Mesenteric fat pad (tissue), 1 donor: ENCODE measurements around the gene SYT14. TPM values are rescaled to one million over a fixed set of nuclear protein-coding genes. Genes with fewer than 3 reads are reported as not detected.

ENCODE experiments used
- DNase-seq: peaks from one replicate; pipeline ENCODE4 v3.0.0-alpha.2; 2020; ENCODE audit warnings: low spot score
- total RNA-seq: library from RNA; stranded (reverse); fragmentation: NEBNext Ultra II Directional; extraction: Animal tissue kit (Norgen Biotek cat#: 25700); gene quantifications from one replicate; pipeline ENCODE4 v1.2.1, GENCODE V29; 2021
- donor health status: DM: yes; HTN: yes; CAD: no.

Gene SYT14
- total RNA-seq, 1 donor from 2014 or later = not detected

DNA sequence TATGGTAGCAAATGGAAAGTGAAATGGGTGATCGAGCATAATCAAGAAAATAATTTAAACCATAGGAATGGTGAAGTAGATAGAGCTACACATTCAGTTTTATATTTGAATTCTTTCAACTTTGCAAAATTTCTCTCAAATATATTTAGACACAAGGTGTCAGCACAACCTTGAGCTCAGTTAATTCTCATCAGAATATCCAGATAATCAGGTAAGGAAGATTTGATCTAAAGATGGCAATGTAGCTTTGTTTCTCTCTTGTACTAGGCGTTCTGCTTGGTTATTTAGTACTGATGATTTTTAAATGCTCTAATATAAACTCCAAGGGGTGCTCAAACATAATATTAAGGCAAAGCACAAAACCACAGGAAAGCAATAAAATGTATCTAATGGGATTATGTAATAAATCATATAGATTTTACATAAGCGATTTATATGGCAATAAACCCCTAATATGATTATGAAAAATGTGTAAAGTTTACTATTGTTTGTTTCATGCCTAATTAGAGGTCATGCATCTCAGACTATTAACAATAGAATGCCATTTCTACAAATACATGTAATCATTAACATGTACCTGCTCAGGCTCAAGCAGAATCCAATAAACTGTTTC lies 262.2 kb downstream of the SYT14 start:
- DNase-seq = no peak

DNA sequence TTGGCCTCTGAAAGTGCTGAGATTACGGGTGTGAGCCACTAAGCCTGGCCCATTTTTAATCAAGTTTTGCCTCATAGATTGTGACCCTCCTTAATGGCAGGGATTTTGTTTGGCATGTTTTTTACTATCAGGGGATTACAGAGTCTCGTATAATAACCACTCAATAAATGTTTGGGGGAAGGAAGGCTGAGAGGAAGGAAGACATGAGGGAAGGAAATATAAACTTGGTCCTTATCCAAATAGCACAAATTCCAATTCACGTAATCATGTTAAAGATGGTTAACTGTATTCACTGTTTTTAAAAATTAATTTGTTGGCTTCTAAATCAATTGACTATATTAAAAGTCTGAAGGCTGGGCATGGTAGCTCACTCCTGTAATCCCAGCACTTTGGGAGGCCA lies 263.7 kb downstream of the SYT14 start:
- DNase-seq = no peak

DNA sequence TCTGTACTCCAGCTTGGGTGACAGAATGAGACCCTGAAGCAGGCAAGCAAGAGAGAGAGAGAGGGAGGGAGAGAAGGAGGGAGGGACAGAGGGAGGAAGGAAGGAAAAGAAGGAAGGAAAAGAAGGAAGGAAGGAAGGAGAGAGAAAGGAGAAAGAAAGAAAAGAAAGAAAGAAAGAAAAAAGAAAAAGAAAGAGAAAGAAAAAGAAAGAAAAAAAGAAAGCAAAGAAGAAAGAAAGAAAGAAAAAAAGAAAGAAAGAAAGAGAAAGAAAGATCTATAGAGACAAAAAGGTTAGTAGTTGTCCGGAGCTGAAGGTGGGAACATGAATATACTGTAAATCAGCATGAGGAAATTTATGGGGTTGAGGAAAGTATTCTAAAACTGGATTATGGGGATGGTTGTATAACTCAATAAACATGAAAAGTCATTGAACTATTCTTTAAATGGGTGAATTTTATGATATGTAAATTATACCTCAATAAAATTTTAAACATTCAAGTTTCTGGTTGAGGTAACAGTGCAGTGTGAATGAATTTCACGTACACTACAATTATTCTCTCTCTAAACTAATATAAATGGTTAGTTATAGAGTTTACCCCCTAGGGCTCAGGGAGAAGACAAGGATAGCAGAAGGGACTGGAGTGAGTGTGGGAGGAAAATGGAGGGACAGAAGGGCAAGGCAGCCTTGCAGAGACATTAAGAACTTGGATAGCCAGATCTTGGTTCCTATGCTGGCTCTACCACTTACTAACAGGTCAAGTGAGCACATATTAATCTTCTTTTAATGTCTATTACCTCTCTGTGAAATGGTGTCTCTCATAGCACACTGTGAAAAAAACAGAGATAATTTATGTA lies 269.8 kb downstream of the SYT14 start:
- DNase-seq = no peak

DNA sequence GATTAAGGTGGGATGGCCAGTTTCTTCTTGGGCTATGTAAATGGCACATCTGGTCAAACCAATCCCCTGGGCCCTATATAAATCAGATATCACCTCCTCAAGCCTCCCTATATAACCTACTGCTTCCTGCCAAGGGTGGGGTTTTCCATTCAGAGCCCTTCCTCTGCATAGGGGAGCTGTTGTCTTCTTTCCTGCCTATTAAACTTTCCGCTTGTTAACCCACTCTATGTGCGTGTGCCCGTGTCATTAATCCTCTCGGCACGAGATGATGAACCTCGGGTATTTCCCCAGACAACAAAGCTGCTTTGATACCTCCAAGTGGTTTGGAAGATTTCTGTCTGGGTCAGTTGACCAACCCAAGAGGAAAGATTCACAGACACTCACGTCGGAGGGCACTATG lies 275.3 kb downstream of the SYT14 start:
- DNase-seq = no peak

DNA sequence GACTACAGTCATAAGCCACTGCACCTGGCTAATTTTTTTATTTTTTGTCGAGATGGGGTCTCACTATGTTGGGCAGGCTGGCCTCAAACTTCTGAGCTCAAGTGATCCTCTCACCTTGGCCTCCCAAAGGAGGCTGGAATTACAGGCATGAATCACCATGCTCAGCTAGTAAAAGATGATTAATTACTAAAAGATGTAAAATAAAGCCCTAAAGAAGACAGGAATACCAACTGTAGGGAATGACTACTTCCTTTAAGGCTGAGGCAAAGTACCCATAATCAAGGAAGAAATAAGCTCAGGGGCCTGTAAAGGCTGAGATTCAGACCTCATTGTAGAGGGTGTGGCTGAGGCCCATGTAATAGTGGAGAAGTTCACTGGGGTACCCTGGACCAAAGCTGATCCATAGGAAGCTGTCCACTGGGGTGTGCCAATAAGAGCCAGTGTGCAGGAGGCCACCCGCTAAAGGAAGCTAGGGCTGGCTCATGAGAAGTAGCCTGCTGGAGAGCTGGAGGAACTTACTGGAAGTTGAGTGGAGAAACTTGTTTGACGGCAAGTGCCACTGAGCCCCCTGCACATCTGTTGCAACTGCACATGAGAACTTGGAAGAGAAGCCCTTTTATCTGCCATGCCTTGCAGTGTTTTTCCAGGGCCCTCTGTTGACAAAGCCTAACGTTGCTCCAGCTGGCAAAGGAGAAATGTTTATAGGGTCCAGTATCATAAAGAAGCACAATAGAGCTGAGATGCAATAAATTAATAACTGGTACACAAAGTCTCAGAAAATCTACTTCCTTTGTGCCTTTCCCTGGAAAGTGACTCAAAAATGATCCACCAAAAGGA lies 276.8 kb downstream of the SYT14 start:
- DNase-seq = no peak

DNA sequence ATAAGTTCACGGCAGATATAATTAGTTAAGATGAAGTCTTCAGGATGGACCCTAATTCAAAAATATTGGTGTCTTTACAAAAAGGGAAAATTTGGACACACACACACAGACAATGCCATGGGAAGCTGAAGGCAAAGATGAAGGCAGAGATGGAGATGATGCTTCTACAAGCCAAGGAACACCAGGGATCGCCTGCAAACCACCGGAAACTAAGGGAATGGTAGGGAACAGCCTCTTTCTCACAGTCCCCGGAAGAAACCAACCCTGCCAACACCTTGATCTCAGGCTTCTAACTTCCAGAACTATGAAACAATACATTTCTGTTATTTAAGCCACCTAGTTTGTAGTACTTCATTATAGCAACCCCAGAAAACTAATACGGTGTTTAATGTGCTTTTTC lies 279.5 kb downstream of the SYT14 start:
- no peak for DNase-seq

DNA sequence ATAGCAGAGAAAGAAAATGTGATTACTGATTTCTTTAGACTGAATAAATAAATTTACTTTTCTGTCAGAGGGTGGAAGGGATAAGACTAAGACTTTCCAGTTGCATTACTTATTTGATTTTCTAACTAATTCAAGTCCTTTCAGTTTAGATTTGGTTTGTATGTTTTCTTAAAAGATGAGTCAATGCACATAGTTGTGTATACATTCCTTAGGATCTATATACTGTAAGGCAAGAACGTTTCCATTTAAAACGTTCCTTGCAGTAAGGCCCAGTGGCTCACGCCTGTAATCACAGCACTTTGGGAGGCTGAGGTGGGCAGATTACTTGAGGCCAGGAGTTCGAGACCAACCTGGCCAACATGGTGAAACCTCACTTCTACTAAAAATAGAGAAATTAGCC lies 280.0 kb downstream of the SYT14 start:
- DNase-seq = no peak

Other genes with a start within 250 kb of the SYT14 start
- 83.7 TPM for gene HSD11B1, start 233.4 kb upstream of the SYT14 start, total RNA-seq
- gene TRAF3IP3, start 182.2 kb upstream of the SYT14 start, total RNA-seq = 3.7 TPM
- 1.2 TPM for gene C1orf74, start 153.7 kb upstream of the SYT14 start, total RNA-seq
- 0.74 TPM for gene IRF6, start 132.1 kb upstream of the SYT14 start, total RNA-seq
- gene UTP25, start 110.2 kb upstream of the SYT14 start, total RNA-seq = 7.3 TPM